Hypothalamus (tissue), 51 donors: ENCODE results near the gene PCDH15.
"Not testable (repeated sequence)": the region's sequence is repeated elsewhere in the genome, so short reads cannot be mapped to it uniquely, and the experiment has no call there.

Source experiments
- DNase-seq, 51 donors: peaks; one replicate each; lab custom pipeline; 2025; lab: John Stamatoyannopoulos, UW

Gene PCDH15

DNA sequence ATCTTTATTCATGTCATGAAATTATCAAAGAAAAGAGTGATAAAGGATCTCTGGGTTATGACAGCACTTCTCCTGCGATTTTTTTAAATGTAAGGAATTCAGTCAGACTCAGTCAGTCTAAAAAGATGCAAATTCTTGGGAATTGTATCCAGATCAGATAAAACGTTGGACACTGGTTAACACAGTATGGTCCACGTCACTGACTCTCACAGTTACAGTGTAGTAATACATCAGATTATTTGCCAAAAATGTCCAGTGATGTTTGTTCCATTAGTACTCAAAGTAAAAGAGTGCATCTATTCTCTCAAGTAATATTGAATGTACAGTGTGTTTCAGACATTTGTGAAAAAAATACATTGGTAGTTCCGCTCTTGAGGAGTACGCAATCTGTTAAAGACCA lies 224.5 kb downstream of the PCDH15 start:
- no peak for DNase-seq

DNA sequence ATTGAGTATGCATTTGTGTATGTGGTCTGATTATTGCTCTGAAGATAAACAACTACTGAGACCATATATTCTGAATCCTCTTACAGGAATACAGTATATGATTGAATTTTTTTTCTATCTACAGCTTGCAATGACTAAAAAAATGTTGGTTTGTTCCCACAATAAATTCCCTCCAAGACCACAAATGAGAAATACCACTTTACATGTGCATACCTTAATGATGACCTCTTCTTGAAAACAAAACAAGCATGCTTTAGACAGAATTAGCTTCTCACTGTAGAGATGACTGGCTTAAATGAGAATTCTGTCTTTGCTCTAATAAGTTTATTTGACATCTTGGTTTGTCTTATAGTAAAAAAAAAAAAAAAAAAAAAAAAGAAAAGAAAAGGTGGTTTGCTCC lies 241.5 kb downstream of the PCDH15 start:
- DNase-seq: no peak

DNA sequence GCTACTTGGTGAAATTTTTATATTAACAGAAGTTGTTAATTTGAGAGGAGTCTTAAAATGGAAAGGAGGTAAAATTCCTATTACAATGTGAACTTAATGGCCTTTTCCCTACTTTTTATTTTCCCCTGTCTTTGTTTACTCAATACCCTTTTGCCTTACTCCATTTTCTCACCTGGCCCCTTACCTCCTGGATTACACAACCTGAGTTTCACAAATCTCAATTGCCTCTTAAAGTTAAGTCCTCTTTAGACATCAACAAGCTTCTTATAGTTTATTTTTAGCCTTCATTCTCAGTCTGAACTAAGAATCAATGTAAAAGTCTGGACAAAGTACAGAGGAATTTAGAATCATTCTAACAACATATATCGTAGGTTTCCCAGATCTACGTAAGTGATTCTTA lies 247.0 kb downstream of the PCDH15 start:
- no peak for DNase-seq

DNA sequence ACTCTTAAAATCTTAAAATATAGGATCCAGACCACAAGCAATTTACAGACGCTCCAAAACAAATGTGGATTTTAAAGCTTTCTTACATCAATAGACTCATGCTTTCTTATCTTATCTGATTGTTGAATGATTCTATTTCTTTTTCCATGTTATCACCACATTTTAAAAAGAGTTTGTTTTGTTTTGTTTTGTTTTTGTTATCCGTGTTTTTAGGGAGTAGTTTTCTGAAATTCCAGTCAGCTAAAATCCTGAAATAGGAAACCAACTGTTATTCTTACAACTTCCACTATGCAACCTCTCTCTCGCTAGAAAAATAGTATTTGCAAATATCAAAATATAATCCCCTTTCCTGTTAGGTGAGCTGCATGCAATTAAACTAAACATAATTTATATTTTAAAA lies 251.0 kb downstream of the PCDH15 start:
- no peak for DNase-seq

DNA sequence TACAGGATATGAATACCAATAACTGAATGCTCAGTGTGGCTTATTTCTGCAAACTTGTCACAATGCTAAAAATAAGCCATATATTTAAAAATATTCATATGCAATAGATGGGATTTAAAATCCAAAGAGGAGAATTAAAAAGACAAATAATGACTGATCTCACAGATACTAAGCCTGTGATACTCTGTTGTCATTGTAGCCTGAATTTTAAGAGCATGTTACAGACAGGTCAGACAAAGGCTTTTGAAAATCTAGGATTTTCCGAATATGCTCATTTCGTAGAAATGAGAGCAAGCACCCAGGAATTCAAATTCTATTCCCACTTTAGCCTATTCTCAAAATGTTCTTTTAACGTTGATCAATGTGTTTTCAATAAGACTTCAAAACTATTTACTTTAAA lies 269.7 kb downstream of the PCDH15 start:
- no peak for DNase-seq

DNA sequence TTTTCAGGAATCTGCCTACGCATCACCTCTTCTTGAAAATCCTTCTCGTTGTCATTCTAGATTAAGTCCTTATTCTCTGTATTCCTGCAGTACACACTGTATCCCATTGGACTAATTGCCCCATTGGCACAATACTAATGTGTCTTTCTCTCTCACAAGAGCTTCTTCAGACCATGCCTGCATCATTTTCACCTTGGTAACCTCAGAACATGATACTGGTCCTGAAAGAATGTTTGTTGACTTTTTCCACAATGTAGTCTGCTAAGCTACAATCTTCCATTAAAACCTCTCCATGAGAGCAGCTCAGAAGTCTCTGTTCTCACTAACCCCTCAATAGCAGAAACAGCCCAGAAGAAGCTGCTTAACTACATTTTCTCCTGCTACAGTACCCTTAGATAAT lies 270.7 kb downstream of the PCDH15 start:
- DNase-seq: no peak

DNA sequence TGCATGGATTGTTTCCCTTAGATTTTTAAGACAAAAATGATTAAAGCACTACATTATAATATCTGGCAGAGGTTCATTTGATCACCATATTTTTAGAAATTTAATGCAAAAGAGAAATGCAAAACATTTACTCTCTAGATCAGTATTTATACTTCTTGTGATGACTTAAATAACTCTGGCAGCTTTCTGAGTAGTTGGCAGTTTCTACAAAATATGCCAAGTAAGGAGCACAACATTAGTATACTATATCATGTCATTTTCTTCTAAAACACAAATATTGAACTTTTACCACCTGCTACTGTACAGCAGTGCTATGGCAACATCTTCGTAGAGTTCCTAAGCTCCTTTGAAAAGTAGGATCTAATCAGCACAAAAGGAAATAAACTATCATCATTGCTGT lies 275.2 kb downstream of the PCDH15 start:
- DNase-seq: no peak

DNA sequence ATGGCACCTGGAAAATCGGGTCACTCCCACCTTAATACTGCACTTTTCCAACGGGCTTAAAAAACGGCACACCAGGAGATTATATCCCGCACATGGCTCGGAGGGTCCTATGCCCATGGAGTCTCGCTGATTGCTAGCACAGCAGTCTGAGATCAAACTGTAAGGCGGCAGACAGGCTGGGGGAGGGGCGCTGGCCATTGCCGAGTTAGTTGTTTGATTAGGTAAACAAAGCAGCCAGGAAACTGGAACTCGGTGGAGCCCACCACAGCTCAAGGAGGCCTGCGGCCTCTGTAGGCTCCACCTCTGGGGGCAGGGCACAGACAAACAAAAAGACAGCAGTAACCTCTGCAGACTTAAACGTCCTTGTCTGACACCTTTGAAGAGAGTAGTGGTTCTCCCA lies 285.8 kb downstream of the PCDH15 start:
- DNase-seq: not testable (repeated sequence)

DNA sequence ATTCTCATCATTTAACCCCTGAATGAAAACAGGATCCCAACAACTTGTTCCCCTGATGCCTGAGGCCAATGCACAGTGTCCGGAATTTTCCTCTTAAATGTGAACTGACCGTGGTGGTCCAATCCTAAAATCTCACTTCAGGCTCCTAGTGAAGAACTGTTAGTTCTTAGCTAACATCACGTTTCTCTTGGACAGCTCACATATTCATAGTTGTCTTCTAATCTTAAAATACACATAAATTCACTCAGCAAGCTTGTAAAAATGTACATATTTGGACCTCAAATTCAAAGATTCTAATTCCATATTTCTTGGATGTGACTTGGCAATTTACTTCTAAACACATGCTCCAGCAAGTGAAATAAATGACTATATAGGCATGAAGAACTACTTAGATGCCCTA lies 297.2 kb downstream of the PCDH15 start:
- DNase-seq: no peak

DNA sequence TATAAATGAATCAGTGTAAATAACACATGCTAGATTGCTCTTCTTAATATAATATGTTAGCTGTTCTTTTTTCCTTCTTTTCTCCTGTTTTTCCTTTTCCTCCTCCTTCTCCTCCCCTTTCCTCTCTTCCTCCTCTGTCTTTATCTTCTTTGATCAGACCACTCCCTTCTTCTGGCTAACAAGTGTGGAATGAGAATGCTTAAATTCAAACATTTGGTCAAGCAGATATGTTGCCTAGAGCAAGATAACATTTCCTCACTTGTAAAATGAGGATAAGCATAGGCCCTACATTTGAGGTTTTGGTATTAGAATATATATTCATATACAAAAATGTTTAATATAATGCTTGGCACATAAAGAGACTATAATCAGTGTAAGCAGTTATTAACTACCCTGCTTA lies 299.1 kb downstream of the PCDH15 start:
- no peak for DNase-seq

DNA sequence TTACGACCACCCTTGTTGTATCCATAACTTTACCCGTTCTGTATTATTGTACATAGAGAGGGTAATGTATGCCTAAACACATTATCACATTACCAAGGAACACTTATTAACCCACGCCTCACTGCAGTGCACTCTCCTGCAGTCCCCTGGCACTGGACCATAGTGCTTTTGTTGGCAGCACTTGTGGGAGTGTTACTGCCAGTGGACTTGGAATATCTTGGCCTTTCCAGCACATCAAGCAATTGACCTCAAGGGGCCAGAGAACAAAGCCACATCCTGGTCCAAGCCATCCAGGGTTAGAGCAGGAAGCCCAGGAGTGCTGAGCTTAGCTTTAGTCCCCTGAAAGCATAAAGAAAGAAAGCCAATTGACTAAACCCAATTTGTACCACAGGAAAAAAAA lies 304.2 kb downstream of the PCDH15 start:
- DNase-seq: no peak

DNA sequence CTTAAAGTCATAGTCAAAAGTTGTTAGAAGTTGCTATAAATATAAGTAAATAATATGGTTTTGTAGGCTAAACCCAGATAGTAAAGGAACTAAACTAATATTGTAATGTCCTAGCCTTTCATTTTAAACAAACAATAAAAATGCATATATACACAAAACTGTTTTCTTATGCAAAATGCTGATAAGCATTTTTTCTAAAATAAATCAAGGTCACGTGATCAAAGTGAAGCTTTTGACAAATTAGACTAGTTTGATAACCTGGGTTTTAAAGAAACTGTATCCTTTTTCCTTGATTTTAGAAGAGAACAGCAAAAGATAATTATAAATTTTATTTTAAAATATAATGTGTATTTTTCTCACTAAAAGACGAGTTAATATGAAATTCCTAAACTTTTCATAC lies 313.3 kb downstream of the PCDH15 start:
- no peak for DNase-seq

DNA sequence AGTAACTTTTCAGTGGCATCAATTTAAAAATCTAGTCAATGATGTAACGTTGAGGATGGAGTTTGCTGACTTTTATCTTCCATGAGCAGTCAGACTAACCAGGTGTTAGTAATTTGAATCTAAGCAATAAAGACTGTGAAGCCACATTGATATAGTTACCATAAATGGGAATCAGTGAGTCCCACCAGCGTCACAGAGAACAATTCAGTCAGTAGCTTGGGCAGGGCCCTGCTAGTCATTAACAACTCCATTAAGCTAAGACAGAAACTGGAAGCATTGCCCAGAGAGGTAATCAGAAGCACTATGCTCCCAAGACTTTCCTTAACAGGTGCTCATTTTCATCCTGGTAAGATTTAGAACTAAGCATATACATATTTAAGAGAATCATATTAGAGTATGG lies 315.1 kb downstream of the PCDH15 start:
- no peak for DNase-seq

DNA sequence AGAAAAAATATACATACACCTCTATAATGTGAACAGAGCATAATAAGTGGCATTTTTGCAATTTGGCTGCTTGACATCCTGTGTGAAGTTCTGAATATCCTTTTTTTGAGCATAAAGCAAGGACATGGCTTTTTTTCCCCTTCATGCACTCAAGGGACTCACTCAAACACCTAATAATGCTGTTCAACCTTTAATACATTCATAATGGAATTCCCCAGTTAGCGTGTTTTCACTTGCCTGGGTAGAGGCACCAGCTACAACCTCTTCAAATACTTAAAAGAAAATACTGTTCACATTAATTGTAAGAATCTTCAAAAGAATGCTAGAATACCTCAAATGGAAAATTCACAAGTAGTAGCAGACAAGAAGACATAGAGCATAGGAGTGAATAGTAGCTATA lies 316.8 kb downstream of the PCDH15 start:
- no peak for DNase-seq

DNA sequence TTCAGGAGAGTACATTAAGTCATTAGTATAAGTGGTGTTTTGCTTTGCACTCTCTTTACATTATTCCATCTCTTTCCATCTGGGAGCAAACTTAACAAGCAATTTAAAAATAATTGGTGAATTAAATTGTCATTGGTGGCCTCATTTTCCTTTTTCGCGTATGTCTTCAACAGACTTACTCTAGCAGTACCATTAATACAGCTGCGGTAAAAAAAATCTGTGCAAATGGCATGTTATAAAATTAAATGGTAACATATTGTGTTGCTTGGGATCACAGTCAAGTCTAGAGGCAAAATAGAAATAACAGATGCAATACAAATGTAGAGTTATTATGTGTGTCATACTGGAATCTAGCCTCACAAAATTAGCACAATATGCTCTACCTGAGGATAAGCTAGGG lies 322.4 kb downstream of the PCDH15 start:
- no peak for DNase-seq

DNA sequence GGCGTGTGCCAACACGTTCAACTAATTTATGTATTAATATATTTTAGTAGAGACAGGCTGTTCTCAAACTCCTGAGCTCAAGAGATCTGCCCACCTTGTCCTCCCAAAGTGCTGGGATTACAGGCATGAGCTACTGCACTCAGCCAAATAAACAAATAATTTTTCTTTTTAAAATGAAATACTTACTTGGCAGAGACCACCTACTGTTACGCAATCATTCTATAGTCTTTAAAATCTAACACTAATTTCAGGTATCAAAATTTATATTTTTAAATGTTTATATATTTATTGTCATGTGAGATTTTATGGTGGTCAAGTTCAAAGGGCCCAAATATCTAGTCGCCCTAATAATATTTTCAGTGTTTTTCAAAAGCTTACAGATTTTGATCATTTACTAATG lies 323.3 kb downstream of the PCDH15 start:
- DNase-seq: no peak

DNA sequence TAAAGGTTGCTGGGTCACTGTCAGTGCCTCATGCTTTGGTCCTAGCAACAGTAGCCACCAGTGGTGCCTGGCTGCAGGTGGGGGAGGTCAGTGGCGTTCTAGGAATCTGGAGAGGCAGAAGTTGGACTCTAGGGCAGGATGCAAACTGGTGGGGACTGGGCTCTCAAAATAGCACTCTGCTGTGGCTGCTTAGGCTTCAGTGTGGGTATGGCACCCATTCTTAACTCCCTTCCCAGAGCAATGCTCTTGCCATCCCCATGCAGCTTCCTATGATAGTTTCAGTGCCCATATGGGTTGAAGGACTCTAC lies 330.8 kb downstream of the PCDH15 start:
- DNase-seq: no peak

DNA sequence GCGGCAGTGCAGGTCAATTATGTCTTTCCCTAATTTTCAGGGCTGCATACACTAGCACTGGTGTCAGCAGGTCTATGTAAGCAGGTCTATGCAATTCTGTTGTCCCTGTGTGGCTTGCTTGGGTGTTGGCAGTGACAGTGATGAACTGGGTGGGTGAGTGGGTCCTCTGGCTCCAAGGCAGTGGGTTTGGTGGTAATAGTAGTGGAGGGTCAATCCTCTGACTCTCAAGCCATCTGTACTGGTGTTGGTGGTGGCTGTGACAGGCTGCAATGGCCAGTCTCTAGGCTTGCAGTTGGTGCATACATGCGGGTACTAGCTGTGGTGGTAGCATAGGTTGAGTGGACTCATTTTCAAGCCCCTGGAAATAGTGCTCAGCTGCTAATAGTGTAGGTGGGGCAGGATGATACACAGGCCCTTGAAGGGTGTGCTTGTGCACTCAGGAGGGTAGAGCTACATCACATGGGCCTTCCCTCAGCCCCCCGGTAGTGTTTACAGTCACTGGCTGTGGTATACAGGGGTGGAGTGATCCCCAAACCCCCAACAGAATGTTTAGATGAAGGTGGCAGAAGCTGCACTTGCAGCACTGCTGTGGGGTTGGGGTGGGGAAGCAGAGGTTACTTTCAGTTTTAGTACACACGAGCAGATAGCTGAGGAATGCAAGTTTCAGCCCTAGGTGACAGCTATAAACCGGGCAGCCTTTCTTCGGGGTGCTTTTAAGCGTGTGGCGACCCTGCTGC lies 331.3 kb downstream of the PCDH15 start:
- no peak for DNase-seq

DNA sequence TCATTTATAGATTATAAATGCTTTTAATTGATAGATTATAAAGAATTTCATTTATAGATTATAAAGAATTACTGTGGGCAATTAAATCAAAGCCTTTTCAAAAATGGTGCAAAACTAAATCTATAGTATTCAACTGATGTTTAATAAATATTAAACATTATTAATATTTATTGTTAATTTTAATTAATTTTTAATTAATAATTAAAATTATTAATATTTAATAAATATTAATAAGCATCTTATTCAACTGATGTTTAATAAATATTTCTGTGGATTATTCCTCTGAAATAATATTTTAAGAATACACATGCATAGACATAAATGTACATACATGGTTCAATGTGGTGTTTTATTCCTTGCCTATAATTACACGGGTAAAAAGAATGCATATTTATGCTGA lies 346.8 kb downstream of the PCDH15 start:
- no peak for DNase-seq

DNA sequence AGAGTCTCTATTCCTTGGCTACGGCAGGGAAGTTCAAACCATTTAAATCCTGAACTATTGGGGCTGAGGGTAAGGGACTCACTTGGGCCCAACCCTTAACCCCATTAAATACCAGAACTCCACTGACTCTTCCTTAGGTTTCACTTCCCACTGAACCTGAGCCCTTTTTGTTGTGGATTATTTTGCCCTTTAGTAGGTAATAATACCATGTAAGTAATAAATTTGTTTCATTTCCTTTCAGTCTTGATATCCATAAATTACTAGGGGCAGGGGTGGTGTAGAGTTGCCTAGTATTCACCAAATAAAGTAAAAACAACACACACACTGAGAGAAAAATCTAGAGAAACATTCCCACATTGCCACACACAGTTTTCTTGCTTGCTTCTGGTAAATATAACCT lies 352.0 kb downstream of the PCDH15 start:
- DNase-seq: no peak

DNA sequence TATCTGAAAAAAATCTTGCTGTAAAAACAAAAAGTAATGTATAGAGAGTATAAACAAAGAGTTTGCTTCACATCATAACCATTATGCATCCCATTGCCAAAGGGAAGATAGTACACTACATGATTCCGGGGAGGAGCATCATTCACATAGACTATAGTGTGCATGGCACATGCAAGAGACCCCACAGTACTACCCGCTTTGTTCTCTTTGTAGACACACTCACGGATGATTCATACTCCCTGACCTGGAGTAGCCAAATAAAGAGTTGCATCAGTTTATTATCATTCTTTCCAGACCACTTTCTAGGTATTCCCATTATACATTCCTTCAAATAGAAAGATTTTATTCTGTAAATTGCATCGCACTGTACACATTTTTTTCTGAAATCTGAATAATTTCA lies 356.9 kb downstream of the PCDH15 start:
- DNase-seq: no peak

DNA sequence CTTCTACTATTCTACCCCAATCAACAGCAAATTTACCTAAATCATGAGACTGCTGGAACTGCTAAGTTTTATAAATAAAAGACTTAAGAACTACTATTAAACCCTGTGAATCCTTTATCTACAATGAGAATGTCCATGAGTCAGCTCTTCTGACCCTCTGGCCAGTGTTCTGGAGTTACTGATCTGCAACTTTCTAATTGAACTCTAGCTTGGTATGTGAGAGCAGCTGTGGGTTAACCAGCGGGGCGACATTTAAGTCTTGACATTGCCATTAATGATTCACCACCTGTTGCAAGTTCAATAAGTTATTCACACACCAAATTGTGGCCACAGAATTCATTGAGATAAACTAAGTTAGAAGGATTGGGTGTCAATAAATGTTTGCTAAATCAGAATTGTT lies 359.8 kb downstream of the PCDH15 start:
- DNase-seq: no peak

DNA sequence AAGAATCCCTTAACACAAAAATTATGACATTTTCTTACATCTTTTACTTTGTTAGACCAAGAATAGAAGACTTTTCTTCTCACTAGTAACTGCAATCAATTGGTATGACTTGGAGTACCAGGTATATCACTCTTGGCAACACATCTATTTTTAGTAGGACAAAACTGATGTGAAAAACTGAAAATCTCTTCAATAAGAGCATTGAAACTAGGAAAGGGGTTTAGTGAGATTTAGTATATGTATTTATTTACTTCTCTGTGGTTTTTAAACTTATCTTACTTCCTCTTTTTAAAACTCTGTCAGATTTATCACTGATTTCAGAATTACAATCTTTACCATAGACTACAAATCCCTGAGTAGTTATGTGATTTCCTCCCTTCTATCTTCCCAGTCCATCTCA lies 366.2 kb downstream of the PCDH15 start:
- no peak for DNase-seq

DNA sequence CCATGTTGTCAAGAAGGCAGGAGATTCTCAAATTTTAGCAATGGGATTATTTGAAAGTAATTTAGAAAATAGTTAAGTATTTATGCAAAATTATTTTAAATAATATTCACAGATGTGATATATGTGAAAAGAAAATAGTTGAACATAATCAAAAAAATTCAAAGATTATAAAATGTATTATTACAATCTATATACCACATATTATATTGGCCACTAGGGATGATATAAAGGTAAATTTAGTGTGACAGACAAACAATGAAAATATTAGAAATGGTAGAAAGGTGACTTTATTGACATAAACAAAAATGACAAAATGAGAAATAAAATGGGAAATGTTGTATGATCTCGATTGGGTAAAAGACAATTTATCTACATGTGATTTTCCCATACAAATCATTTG lies 385.5 kb downstream of the PCDH15 start:
- no peak for DNase-seq
